MM.1S (cell line): ENCODE data around the gene SREBF2.

ENCODE experiments used
- DNase-seq: peaks from one replicate; pipeline ENCODE4 v3.0.0-alpha.2; 2015
- H2AFZ ChIP-seq: fragments of 300-600 bp; sonication (generic); 2 replicates; pipeline ENCODE4 v1.6.0; 2016; ENCODE audit warnings: antibody characterized with exemption, low read length
- H3F3A ChIP-seq: fragments of 300-600 bp; sonication (generic); 2 replicates; pipeline ENCODE4 v1.6.1; 2016; ENCODE audit warnings: mild to moderate bottlenecking, antibody characterized with exemption, low read length, moderate library complexity, mixed read lengths; ENCODE audit not compliant: insufficient read depth
- H3K27ac ChIP-seq: fragments of 300-600 bp; sonication (generic); 2 replicates; pipeline ENCODE4 v1.5.1; 2016; ENCODE audit warnings: mild to moderate bottlenecking, low read length
- H3K27me3 ChIP-seq: fragments of 300-600 bp; sonication (generic); replicated peaks from 2 replicates; pipeline ENCODE4 v1.6.0; 2016; ENCODE audit warnings: low read length; ENCODE audit not compliant: insufficient read depth
- H3K36me3 ChIP-seq: fragments of 300-600 bp; sonication (generic); replicated peaks from 2 replicates; pipeline ENCODE4 v1.6.1; 2016; ENCODE audit warnings: mild to moderate bottlenecking, low read length, mixed read lengths; ENCODE audit not compliant: insufficient read depth
- H3K4me1 ChIP-seq: fragments of 300-600 bp; sonication (generic); 2 replicates; pipeline ENCODE4 v1.6.1; 2016; ENCODE audit warnings: low read length, mixed read lengths
- H3K4me2 ChIP-seq: fragments of 300-600 bp; sonication (generic); 2 replicates; pipeline ENCODE4 v1.6.0; 2016; ENCODE audit warnings: low read depth, low read length
- H3K4me3 ChIP-seq: fragments of 300-600 bp; sonication (generic); 2 replicates; pipeline ENCODE4 v1.5.1; 2016; ENCODE audit warnings: low read length, mixed read lengths
- H3K79me2 ChIP-seq: fragments of 300-600 bp; sonication (generic); 2 replicates; pipeline ENCODE4 v1.6.1; 2016; ENCODE audit warnings: mixed run types, low read length, mixed read lengths
- H3K9ac ChIP-seq: fragments of 300-600 bp; sonication (generic); 2 replicates; pipeline ENCODE4 v1.6.1; 2016; ENCODE audit warnings: low read length, mixed read lengths
- H3K9me2 ChIP-seq: fragments of 300-600 bp; sonication (generic); replicated peaks from 2 replicates; pipeline ENCODE4 v1.6.1; 2016; ENCODE audit warnings: mild to moderate bottlenecking, low read length, mixed read lengths; ENCODE audit not compliant: insufficient read depth
- H3K9me3 ChIP-seq: fragments of 300-600 bp; sonication (generic); replicated peaks from 2 replicates; pipeline ENCODE4 v1.6.1; 2016; ENCODE audit warnings: mild to moderate bottlenecking, low read length, mixed read lengths; ENCODE audit not compliant: insufficient read depth
- H4K20me1 ChIP-seq: fragments of 300-600 bp; sonication (generic); 2 replicates; pipeline ENCODE4 v1.6.1; 2016; ENCODE audit warnings: mild to moderate bottlenecking, low read length, moderate library complexity, mixed read lengths; ENCODE audit not compliant: insufficient read depth
- CTCF ChIP-seq: fragments of 300-600 bp; sonication (generic); IDR thresholded peaks from 2 replicates; pipeline ENCODE4 v1.5.1; 2016; ENCODE audit warnings: antibody characterized with exemption, low read length, mixed read lengths
- EZH2 ChIP-seq: fragments of 300-600 bp; sonication (generic); optimal IDR thresholded peaks from 2 replicates; pipeline ENCODE3; 2017; ENCODE audit warnings: low read depth, mild to moderate bottlenecking, antibody characterized with exemption, low read length, mixed read lengths
- EZH2phosphoT487 ChIP-seq: fragments of 300-600 bp; sonication (generic); IDR thresholded peaks from 2 replicates; pipeline ENCODE4 v1.6.1; 2018; ENCODE audit warnings: antibody characterized with exemption, low read length

The SREBF2 gene

GRCh38 chr22:41931701-41932269 lies 98.9 kb downstream of the SREBF2 start:
- Histone ChIP-seq H3F3A (peaks cover 9% of the 10 kb centered on the region), H3K9me2 (no peaks in the 10 kb centered on the region), H3K9me3 (no peaks in the 10 kb centered on the region), H3K27me3 (peaks cover 6% of the 10 kb centered on the region), H3K4me1 (no peaks in the 10 kb centered on the region), H4K20me1 (no peaks in the 10 kb centered on the region), H3K4me2 (no peak overlapping the region), H3K9ac (no peak overlapping the region), H3K27ac (no peak overlapping the region), H3K4me3 (no peak overlapping the region), H2AFZ (no peak overlapping the region), H3K79me2 (no peaks in the 10 kb centered on the region), H3K36me3 (no peaks in the 10 kb centered on the region)
- no peak for DNase-seq
- no peak for TF ChIP-seq EZH2
- TF ChIP-seq CTCF: no peak
- TF ChIP-seq EZH2phosphoT487: no peak

- Histone ChIP-seq H3K4me1 (no peaks in the 10 kb centered on the region), H3K79me2 (no peaks in the 10 kb centered on the region), H4K20me1 (no peaks in the 10 kb centered on the region), H3K4me2 (no peak overlapping the region), H3K9me2 (no peaks in the 10 kb centered on the region), H2AFZ (no peak overlapping the region), H3K4me3 (no peak overlapping the region), H3K36me3 (no peaks in the 10 kb centered on the region), H3K9me3 (no peaks in the 10 kb centered on the region), H3F3A (peaks cover 9% of the 10 kb centered on the region), H3K27ac (no peak overlapping the region), H3K9ac (no peak overlapping the region), H3K27me3 (peaks cover under 1% of the 10 kb centered on the region; the same call in 1 of the 2 replicates)
- TF ChIP-seq EZH2phosphoT487: no peak
- no peak for TF ChIP-seq CTCF
- TF ChIP-seq EZH2: no peak
- DNase-seq: no peak
These were observed 99.4 kb downstream of the SREBF2 start for GRCh38 chr22:41932353-41932752.

GRCh38 chr22:41933411-41934177 lies 100.7 kb downstream of the SREBF2 start:
- Histone ChIP-seq H4K20me1 (no peaks in the 10 kb centered on the region), H3K9me3 (no peaks in the 10 kb centered on the region), H3K36me3 (no peaks in the 10 kb centered on the region), H3K4me1 (no peaks in the 10 kb centered on the region), H3K79me2 (peaks cover under 1% of the 10 kb centered on the region; the same call in 1 of the 2 replicates), H3K4me3 (no peak overlapping the region), H2AFZ (no peak overlapping the region), H3K9me2 (no peaks in the 10 kb centered on the region), H3F3A (peaks cover 9% of the 10 kb centered on the region), H3K27ac (no peak overlapping the region), H3K4me2 (no peak overlapping the region), H3K9ac (no peak overlapping the region), H3K27me3 (no peaks in the 10 kb centered on the region)
- TF ChIP-seq EZH2 (no peak), EZH2phosphoT487 (no peak), CTCF (no peak)
- no peak for DNase-seq
